Liver (tissue), 9 donors: ENCODE results near the gene TTC23L. TPM values are rescaled to one million over a fixed set of nuclear protein-coding genes. Genes with fewer than 3 reads are reported as not detected.

Experiments used
- DNase-seq: peaks from one replicate; pipeline ENCODE4 v3.0.0-alpha.2; 2017; ENCODE audit warnings: low spot score
- H3K27ac ChIP-seq, 2 donors: one replicate each; pipeline ENCODE4 v1.7.0; 2013; ENCODE audit warnings: inconsistent platforms in 2 of 2, low read length in 2 of 2, control low read depth in 1 of 2, low read depth in 1 of 2, mild to moderate bottlenecking in 1 of 2
- H3K27me3 ChIP-seq, 4 donors: one replicate each; pipeline versions ENCODE4 v1.6.1 to v1.7.0; 2013; ENCODE audit warnings: low read length in 3 of 4, inconsistent platforms in 1 of 4, mild to moderate bottlenecking in 1 of 4, moderate library complexity in 1 of 4; ENCODE audit not compliant: control insufficient read depth in 4 of 4, insufficient read depth in 4 of 4
- H3K36me3 ChIP-seq, 4 donors: one replicate each; pipeline versions ENCODE4 v1.6.1 to v1.7.0; 2013; ENCODE audit warnings: low read length in 3 of 4, mild to moderate bottlenecking in 3 of 4, low read depth in 1 of 4, moderate library complexity in 1 of 4; ENCODE audit not compliant: control insufficient read depth in 4 of 4, insufficient read depth in 3 of 4
- H3K4me1 ChIP-seq, 4 donors: one replicate each; pipeline versions ENCODE4 v1.6.1 to v1.7.0; 2013; ENCODE audit warnings: low read length in 3 of 4, mild to moderate bottlenecking in 3 of 4, moderate library complexity in 1 of 4; ENCODE audit not compliant: control insufficient read depth in 4 of 4, insufficient read depth in 4 of 4
- H3K4me3 ChIP-seq, 3 donors: one replicate each; pipeline versions ENCODE4 v1.6.1 to v1.7.0; 2013; ENCODE audit warnings: low read length in 3 of 3, control low read depth in 1 of 3, low read depth in 1 of 3, mild to moderate bottlenecking in 1 of 3
- H3K9ac ChIP-seq, 2 donors: one replicate each; pipeline ENCODE4 v1.7.0; 2013; ENCODE audit warnings: low read length in 2 of 2, mild to moderate bottlenecking in 2 of 2, moderate library complexity in 2 of 2, control low read depth in 1 of 2, low read depth in 1 of 2
- H3K9me3 ChIP-seq, 4 donors: one replicate each; pipeline versions ENCODE4 v1.6.1 to v1.7.0; 2013; ENCODE audit warnings: low read length in 3 of 4; ENCODE audit not compliant: control insufficient read depth in 4 of 4
- ATF3 ChIP-seq: IDR thresholded peaks from 2 replicates; pipeline ENCODE4 v1.6.1; 2016; ENCODE audit warnings: antibody characterized with exemption
- CTCF ChIP-seq: fragments of 150-350 bp; IDR thresholded peaks from 2 replicates; pipeline ENCODE4 v1.5.1; 2017; ENCODE audit warnings: improper control_type of control experiment, low read depth, low read length; ENCODE audit not compliant: missing input control
- EGR1 ChIP-seq, 2 donors: IDR thresholded peaks; 2 replicates each; pipeline ENCODE4 v1.6.1; 2016 to 2018; ENCODE audit warnings: antibody characterized with exemption in 2 of 2, low read depth in 2 of 2
- FOXA1 ChIP-seq: IDR thresholded peaks from 2 replicates; pipeline ENCODE4 v1.6.1; 2016; ENCODE audit warnings: antibody characterized with exemption
- FOXA2 ChIP-seq: IDR thresholded peaks from 2 replicates; pipeline ENCODE4 v1.6.1; 2016; ENCODE audit warnings: antibody characterized with exemption
- GABPA ChIP-seq, 2 donors: IDR thresholded peaks in 1 of 2; conservative IDR thresholded peaks in 1 of 2; 2 replicates each; pipeline ENCODE4 v1.6.1; 2016; ENCODE audit warnings: antibody characterized with exemption in 2 of 2, mild to moderate bottlenecking in 1 of 2, moderate library complexity in 1 of 2
- HNF4A ChIP-seq, 2 donors: conservative IDR thresholded peaks; 2 replicates each; pipeline ENCODE4 v1.6.1; 2016; ENCODE audit warnings: antibody characterized with exemption in 2 of 2, mild to moderate bottlenecking in 2 of 2
- HNF4G ChIP-seq: IDR thresholded peaks from 2 replicates; pipeline ENCODE4 v1.6.1; 2016; ENCODE audit warnings: antibody characterized with exemption
- JUND ChIP-seq, 2 donors: IDR thresholded peaks; 2 replicates each; pipeline ENCODE4 v1.6.1; 2016; ENCODE audit warnings: antibody characterized with exemption in 2 of 2
- MAX ChIP-seq: IDR thresholded peaks from 2 replicates; pipeline ENCODE4 v1.6.1; 2016; ENCODE audit warnings: antibody characterized with exemption
- NR2F2 ChIP-seq: IDR thresholded peaks from 2 replicates; pipeline ENCODE4 v1.6.1; 2016; ENCODE audit warnings: antibody characterized with exemption
- RAD21 ChIP-seq, 2 donors: IDR thresholded peaks; 2 replicates each; pipeline ENCODE4 v1.6.1; 2016; ENCODE audit warnings: antibody characterized with exemption in 2 of 2, mild to moderate bottlenecking in 2 of 2
- REST ChIP-seq: IDR thresholded peaks from 2 replicates; pipeline ENCODE4 v1.6.1; 2016; ENCODE audit warnings: antibody characterized with exemption, mild to moderate bottlenecking
- RXRA ChIP-seq, 2 donors: IDR thresholded peaks; 2 replicates each; pipeline ENCODE4 v1.6.1; 2017 to 2018; ENCODE audit warnings: antibody characterized with exemption in 2 of 2, mild to moderate bottlenecking in 1 of 2
- SP1 ChIP-seq: IDR thresholded peaks from 2 replicates; pipeline ENCODE4 v1.6.1; 2018; ENCODE audit warnings: antibody characterized with exemption, mild to moderate bottlenecking
- TAF1 ChIP-seq: conservative IDR thresholded peaks from 2 replicates; pipeline ENCODE4 v1.6.1; 2016; ENCODE audit warnings: antibody characterized with exemption, mild to moderate bottlenecking
- YY1 ChIP-seq: IDR thresholded peaks from 2 replicates; pipeline ENCODE4 v1.6.1; 2016; ENCODE audit warnings: antibody characterized with exemption, mild to moderate bottlenecking
- ZBTB33 ChIP-seq: IDR thresholded peaks from 2 replicates; pipeline ENCODE4 v1.6.1; 2016; ENCODE audit warnings: antibody characterized with exemption
- WGBS: extraction: QIAGEN DNeasy Blood & Tissue Kit; methylation state at CpG from one replicate; pipeline ENCODE4 v1.1.7; 2013; 5-methylcytosine and 5-hydroxymethylcytosine counted together
- polyA plus RNA-seq, 2 donors: library from polyadenylated mRNA; stranded (reverse) in 1 of 2; unstranded in 1 of 2; fragments of 200-250 nt in 1 of 2; fragments of >200 nt in 1 of 2; fragmentation: Nextera tagmentation in 1 of 2; extraction: Ambion mirVana in 1 of 2; gene quantifications; one replicate each; pipeline versions ENCODE4 v1.2.1 to v1.2.3, GENCODE V29; 2013 to 2015
- total RNA-seq, 2 donors: library from RNA; depleted of rRNA; stranded (reverse); fragments of >200 nt; gene quantifications; one replicate each; pipeline ENCODE4 v1.2.3, GENCODE V29; 2014
- donor health status: healthy.
- donor health status: healthy.
- donor health status: healthy.
- donor health status: healthy.
- donor health status: healthy.

The TTC23L gene
- total and polyA plus RNA-seq, 4 donors, result 0.03 to 0.19 (median 0.08) TPM; not detected in 1

- Histone ChIP-seq H3K4me1 (peaks cover 0 to 23% (median 9%) of the 10 kb centered on the region in 4 donors), H3K4me3 (peak overlapping the region; percentile 92 to 96 (median 93)), H3K9ac (peak overlapping the region in 1 of 2 donors; percentile 50), H3K27me3 (no peaks in the 10 kb centered on the region), H3K9me3 (no peaks in the 10 kb centered on the region), H3K27ac (no peak overlapping the region), H3K36me3 (peaks cover 3 to 12% (median 6%) of the 10 kb centered on the region in 4 donors)
- no peak for TF ChIP-seq HNF4G
- TF ChIP-seq RXRA (IDR thresholded peaks at IDR 0.05), result no peak
- no peak for TF ChIP-seq HNF4A (conservative IDR thresholded peaks at IDR 0.05)
- TF ChIP-seq GABPA (IDR thresholded peaks at IDR 0.05 in 1 of 2, conservative IDR thresholded peaks at IDR 0.05 in 1 of 2), result no peak
- no peak for TF ChIP-seq FOXA2
- no peak for TF ChIP-seq ATF3
- TF ChIP-seq YY1, result no peak
- no peak for TF ChIP-seq CTCF
- no peak for TF ChIP-seq FOXA1
- no peak for TF ChIP-seq RAD21 (IDR thresholded peaks at IDR 0.05)
- no peak for TF ChIP-seq TAF1
- TF ChIP-seq REST, result no peak
- no peak for TF ChIP-seq JUND (IDR thresholded peaks at IDR 0.05)
- TF ChIP-seq EGR1 (IDR thresholded peaks at IDR 0.05; ENCODE audit: low read depth in 2 of 2), result no peak
- TF ChIP-seq MAX, result no peak
- no peak for TF ChIP-seq SP1
- no peak for TF ChIP-seq NR2F2
- TF ChIP-seq ZBTB33, result no peak
- no peak for DNase-seq
- WGBS, result 78% methylated on average over 4 of the region's 4 CpGs
Measured at GRCh38 chr5:34930870-34931269, 91.9 kb downstream of the TTC23L start.
